HG02981 (cell line): ENCODE data around the gene TSPAN32.

Experiments used
- ATAC-seq: cut with Tn5 transposase; IDR thresholded peaks from one replicate; pipeline ENCODE4 v1.9.1; 2021; ENCODE audit warnings: mild to moderate bottlenecking, moderate library complexity; ENCODE audit not compliant: unreplicated experiment

The TSPAN32 gene

GRCh38 chr11:2266586-2267305 is 35.1 kb upstream of the TSPAN32 start:
- no peak for ATAC-seq

- ATAC-seq = no peak
Observed at GRCh38 chr11:2267306-2267850, 34.4 kb upstream of the TSPAN32 start.

GRCh38 chr11:2267851-2268728 is 33.7 kb upstream of the TSPAN32 start:
- ATAC-seq = no peak

- no peak for ATAC-seq
Observed at GRCh38 chr11:2268729-2269600, 32.8 kb upstream of the TSPAN32 start.

- no peak for ATAC-seq
Observed at GRCh38 chr11:2269601-2270321, 32.1 kb upstream of the TSPAN32 start.

GRCh38 chr11:2270322-2271076 is 31.3 kb upstream of the TSPAN32 start, which contains the start of gene ASCL2:
ASCL2 (minus strand) TSS chr11:2270588; CDS start chr11:2270332, 256 bp downstream.
- ATAC-seq = no peak

GRCh38 chr11:2271077-2271326 is 30.8 kb upstream of the TSPAN32 start:
- ATAC-seq = no peak

- ATAC-seq = no peak
Observed at GRCh38 chr11:2271327-2272227, 30.2 kb upstream of the TSPAN32 start.

GRCh38 chr11:2272228-2272945 is 29.4 kb upstream of the TSPAN32 start:
- no peak for ATAC-seq

GRCh38 chr11:2272946-2273280 is 28.9 kb upstream of the TSPAN32 start:
- no peak for ATAC-seq

GRCh38 chr11:2273311-2273710 is 28.5 kb upstream of the TSPAN32 start:
- ATAC-seq = no peak

- ATAC-seq = no peak
Observed at GRCh38 chr11:2273771-2274170, 28.0 kb upstream of the TSPAN32 start.

- ATAC-seq = no peak
Observed at GRCh38 chr11:2275334-2276279, 26.2 kb upstream of the TSPAN32 start.

- no peak for ATAC-seq
Observed at GRCh38 chr11:2276280-2277007, 25.4 kb upstream of the TSPAN32 start.

- ATAC-seq = no peak
Observed at GRCh38 chr11:2277008-2277346, 24.8 kb upstream of the TSPAN32 start.

GRCh38 chr11:2277933-2278523 is 23.8 kb upstream of the TSPAN32 start:
- ATAC-seq = no peak
